Measurements from ENCODE around the gene PLA1A.

GRCh38 chr3:119608405-119609000 lies 10.8 kb downstream of the PLA1A start:
- TF ChIP-seq POLR2A (IDR thresholded peaks at IDR 0.05; ENCODE audit: low read depth, low read length) (no peak), POLR2AphosphoS5 (IDR thresholded peaks at IDR 0.05; ENCODE audit: low read depth, low read length) (no peak)

Data from GM12892 (cell line).